ENCODE results near the gene PIKFYVE.
A peak's percentile ranks its signal among the peaks of the same experiment; 100 is the strongest.

PIKFYVE gene

GRCh38 chr2:208268156-208268952, 2.3 kb downstream of the PIKFYVE start:
- Histone ChIP-seq H3K9me3 (ENCODE audit: control insufficient read depth, insufficient read depth, low read depth, low read length) (no peaks in the 10 kb centered on the region), H3K36me3 (ENCODE audit: control insufficient read depth in 2 of 2, insufficient read depth in 1 of 2, low read length in 2 of 2) (peaks cover 15 to 16% of the 10 kb centered on the region in 2 experiments), H3K27ac (ENCODE audit: extremely low read depth, low read depth, low read length) (no peak overlapping the region), H3K4me1 (ENCODE audit: control insufficient read depth, insufficient read depth, low read length) (no peaks in the 10 kb centered on the region; the same call in 1 of the 2 replicates), H3K4me3 (ENCODE audit: low read depth, low read length) (no peak overlapping the region)
- ChIA-PET CTCF (interaction anchor here (0.7 to 2.5 kb wide), 8 partner anchors 13 to 190 kb away, joined by 3 to 6 read pairs (median 3); no protein-coding TSS in a partner anchor), POLR2A (interaction anchor here (0.6 to 1.2 kb wide), 4 partner anchors 13 to 263 kb away, joined by 3 to 6 read pairs (median 4); partner anchors contain the start of gene IDH1)
- TF ChIP-seq ZNF202 (tag by site-specific recombination; IDR thresholded peaks at IDR 0.05; ENCODE audit: borderline replicate concordance) = no peak
- TF ChIP-seq, protein P1, sequence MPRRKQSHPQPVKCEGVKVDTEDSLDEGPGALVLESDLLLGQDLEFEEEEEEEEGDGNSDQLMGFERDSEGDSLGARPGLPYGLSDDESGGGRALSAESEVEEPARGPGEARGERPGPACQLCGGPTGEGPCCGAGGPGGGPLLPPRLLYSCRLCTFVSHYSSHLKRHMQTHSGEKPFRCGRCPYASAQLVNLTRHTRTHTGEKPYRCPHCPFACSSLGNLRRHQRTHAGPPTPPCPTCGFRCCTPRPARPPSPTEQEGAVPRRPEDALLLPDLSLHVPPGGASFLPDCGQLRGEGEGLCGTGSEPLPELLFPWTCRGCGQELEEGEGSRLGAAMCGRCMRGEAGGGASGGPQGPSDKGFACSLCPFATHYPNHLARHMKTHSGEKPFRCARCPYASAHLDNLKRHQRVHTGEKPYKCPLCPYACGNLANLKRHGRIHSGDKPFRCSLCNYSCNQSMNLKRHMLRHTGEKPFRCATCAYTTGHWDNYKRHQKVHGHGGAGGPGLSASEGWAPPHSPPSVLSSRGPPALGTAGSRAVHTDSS (tag by site-specific recombination; IDR thresholded peaks at IDR 0.05) = 0 out of 2 replicates have a peak, but pooled peaks have one; percentile 11
- TF ChIP-seq ZSCAN16 (tag by site-specific recombination; IDR thresholded peaks at IDR 0.05) = no peak

GRCh38 chr2:208269091-208269490, 3.0 kb downstream of the PIKFYVE start:
- H3K9me3 ChIP-seq (ENCODE audit: control insufficient read depth, insufficient read depth, low read depth, low read length) = no peaks in the 10 kb centered on the region
- ChIA-PET CTCF (interaction anchor here (0.7 to 2.5 kb wide), 9 partner anchors 9 to 167 kb away, joined by 3 to 6 read pairs (median 3); no protein-coding TSS in a partner anchor), POLR2A (interaction anchor here (0.7 to 1.2 kb wide), 3 partner anchors 14 to 262 kb away, joined by 3 to 6 read pairs (median 3); partner anchors contain the start of gene IDH1)
- no peak overlapping the region for H3K4me3 ChIP-seq (ENCODE audit: low read depth, low read length)
- peaks cover 19 to 23% of the 10 kb centered on the region in 2 experiments for H3K36me3 ChIP-seq (ENCODE audit: control insufficient read depth in 2 of 2, insufficient read depth in 1 of 2, low read length in 2 of 2)
- H3K4me1 ChIP-seq (ENCODE audit: control insufficient read depth, insufficient read depth, low read length) = no peaks in the 10 kb centered on the region; the same call in 1 of the 2 replicates
- TF ChIP-seq PBX3 (CRISPR knock-in tag; IDR thresholded peaks at IDR 0.05) (no peak), ZIC2 (tag by site-specific recombination; IDR thresholded peaks at IDR 0.05) (0 out of 2 replicates have a peak, but pooled peaks have one; percentile 14)
- no peak overlapping the region for H3K27ac ChIP-seq (ENCODE audit: extremely low read depth, low read depth, low read length)

GRCh38 chr2:208274748-208275147, 8.7 kb downstream of the PIKFYVE start:
- ChIA-PET CTCF (interaction anchor here (1.1 kb wide), 1 partner anchor 40 kb away, joined by 3 read pairs; no protein-coding TSS in a partner anchor), POLR2A (interaction anchor here (1.0 to 1.5 kb wide), 2 partner anchors 9 to 20 kb away, joined by 4 to 5 read pairs; partner anchors contain the start of genes IDH1 and PIKFYVE)
- Histone ChIP-seq H3K36me3 (ENCODE audit: control insufficient read depth in 2 of 2, insufficient read depth in 1 of 2, low read length in 2 of 2) (peaks cover 53 to 80% of the 10 kb centered on the region in 2 experiments), H3K4me3 (ENCODE audit: low read depth, low read length) (no peak overlapping the region), H3K27ac (ENCODE audit: extremely low read depth, low read depth, low read length) (no peak overlapping the region), H3K9me3 (ENCODE audit: control insufficient read depth, insufficient read depth, low read depth, low read length) (no peaks in the 10 kb centered on the region), H3K4me1 (ENCODE audit: control insufficient read depth, insufficient read depth, low read length) (peaks cover 2% of the 10 kb centered on the region; the same call in 1 of the 2 replicates)
- TF ChIP-seq YY2 (tag by site-specific recombination; IDR thresholded peaks at IDR 0.05) (no peak), ZNF488 (tag by site-specific recombination; IDR thresholded peaks at IDR 0.05) (no peak), ZNF214 (tag by site-specific recombination; IDR thresholded peaks at IDR 0.05; ENCODE audit: borderline replicate concordance) (no peak), PRDM4 (tag by site-specific recombination; IDR thresholded peaks at IDR 0.05) (no peak)
- TF ChIP-seq, protein P2, sequence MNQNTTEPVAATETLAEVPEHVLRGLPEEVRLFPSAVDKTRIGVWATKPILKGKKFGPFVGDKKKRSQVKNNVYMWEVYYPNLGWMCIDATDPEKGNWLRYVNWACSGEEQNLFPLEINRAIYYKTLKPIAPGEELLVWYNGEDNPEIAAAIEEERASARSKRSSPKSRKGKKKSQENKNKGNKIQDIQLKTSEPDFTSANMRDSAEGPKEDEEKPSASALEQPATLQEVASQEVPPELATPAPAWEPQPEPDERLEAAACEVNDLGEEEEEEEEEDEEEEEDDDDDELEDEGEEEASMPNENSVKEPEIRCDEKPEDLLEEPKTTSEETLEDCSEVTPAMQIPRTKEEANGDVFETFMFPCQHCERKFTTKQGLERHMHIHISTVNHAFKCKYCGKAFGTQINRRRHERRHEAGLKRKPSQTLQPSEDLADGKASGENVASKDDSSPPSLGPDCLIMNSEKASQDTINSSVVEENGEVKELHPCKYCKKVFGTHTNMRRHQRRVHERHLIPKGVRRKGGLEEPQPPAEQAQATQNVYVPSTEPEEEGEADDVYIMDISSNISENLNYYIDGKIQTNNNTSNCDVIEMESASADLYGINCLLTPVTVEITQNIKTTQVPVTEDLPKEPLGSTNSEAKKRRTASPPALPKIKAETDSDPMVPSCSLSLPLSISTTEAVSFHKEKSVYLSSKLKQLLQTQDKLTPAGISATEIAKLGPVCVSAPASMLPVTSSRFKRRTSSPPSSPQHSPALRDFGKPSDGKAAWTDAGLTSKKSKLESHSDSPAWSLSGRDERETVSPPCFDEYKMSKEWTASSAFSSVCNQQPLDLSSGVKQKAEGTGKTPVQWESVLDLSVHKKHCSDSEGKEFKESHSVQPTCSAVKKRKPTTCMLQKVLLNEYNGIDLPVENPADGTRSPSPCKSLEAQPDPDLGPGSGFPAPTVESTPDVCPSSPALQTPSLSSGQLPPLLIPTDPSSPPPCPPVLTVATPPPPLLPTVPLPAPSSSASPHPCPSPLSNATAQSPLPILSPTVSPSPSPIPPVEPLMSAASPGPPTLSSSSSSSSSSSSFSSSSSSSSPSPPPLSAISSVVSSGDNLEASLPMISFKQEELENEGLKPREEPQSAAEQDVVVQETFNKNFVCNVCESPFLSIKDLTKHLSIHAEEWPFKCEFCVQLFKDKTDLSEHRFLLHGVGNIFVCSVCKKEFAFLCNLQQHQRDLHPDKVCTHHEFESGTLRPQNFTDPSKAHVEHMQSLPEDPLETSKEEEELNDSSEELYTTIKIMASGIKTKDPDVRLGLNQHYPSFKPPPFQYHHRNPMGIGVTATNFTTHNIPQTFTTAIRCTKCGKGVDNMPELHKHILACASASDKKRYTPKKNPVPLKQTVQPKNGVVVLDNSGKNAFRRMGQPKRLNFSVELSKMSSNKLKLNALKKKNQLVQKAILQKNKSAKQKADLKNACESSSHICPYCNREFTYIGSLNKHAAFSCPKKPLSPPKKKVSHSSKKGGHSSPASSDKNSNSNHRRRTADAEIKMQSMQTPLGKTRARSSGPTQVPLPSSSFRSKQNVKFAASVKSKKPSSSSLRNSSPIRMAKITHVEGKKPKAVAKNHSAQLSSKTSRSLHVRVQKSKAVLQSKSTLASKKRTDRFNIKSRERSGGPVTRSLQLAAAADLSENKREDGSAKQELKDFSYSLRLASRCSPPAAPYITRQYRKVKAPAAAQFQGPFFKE (tag by site-specific recombination; IDR thresholded peaks at IDR 0.05; ENCODE audit: borderline replicate concordance) = no peak
- TF ChIP-seq, protein P3, sequence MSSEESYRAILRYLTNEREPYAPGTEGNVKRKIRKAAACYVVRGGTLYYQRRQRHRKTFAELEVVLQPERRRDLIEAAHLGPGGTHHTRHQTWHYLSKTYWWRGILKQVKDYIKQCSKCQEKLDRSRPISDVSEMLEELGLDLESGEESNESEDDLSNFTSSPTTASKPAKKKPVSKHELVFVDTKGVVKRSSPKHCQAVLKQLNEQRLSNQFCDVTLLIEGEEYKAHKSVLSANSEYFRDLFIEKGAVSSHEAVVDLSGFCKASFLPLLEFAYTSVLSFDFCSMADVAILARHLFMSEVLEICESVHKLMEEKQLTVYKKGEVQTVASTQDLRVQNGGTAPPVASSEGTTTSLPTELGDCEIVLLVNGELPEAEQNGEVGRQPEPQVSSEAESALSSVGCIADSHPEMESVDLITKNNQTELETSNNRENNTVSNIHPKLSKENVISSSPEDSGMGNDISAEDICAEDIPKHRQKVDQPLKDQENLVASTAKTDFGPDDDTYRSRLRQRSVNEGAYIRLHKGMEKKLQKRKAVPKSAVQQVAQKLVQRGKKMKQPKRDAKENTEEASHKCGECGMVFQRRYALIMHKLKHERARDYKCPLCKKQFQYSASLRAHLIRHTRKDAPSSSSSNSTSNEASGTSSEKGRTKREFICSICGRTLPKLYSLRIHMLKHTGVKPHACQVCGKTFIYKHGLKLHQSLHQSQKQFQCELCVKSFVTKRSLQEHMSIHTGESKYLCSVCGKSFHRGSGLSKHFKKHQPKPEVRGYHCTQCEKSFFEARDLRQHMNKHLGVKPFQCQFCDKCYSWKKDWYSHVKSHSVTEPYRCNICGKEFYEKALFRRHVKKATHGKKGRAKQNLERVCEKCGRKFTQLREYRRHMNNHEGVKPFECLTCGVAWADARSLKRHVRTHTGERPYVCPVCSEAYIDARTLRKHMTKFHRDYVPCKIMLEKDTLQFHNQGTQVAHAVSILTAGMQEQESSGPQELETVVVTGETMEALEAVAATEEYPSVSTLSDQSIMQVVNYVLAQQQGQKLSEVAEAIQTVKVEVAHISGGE (tag by site-specific recombination; conservative IDR thresholded peaks at IDR 0.05; ENCODE audit: low read depth) = no peak
